PC-3 (cell line): ENCODE data around the gene RFPL4A. TPM values are rescaled to one million over a fixed set of nuclear protein-coding genes. Genes with fewer than 3 reads are reported as not detected.
A peak's percentile ranks its signal among the peaks of the same experiment; 100 is the strongest.
"Not testable (repeated sequence)": the region's sequence is repeated elsewhere in the genome, so short reads cannot be mapped to it uniquely, and the experiment has no call there.

Experiments
- ATAC-seq: fragments of 200-7000 bp; cut with Tn5 transposase; 2 replicates; pipeline ENCODE4 v1.9.1; 2020; ENCODE audit warnings: mild to moderate bottlenecking, moderate library complexity
- Bru-seq: library from RNA; stranded (reverse); fragments of 400-500 nt; gene quantifications from one replicate; lab custom pipeline; 2021; lab: Mats Ljungman, UMichigan
- BruChase-seq, 2 experiments: library from RNA; stranded (reverse); fragments of 400-500 nt; gene quantifications; one replicate each; lab custom pipeline; 2021; lab: Mats Ljungman, UMichigan
- BruUV-seq: library from RNA; stranded (reverse); fragments of 400-500 nt; replicated peaks from 2 replicates; lab custom pipeline; 2021; lab: Mats Ljungman, UMichigan
- CTCF ChIA-PET: fragments of 300-600 bp; sonication (Branson Sonifier 250); formaldehyde crosslinking; loops from one replicate; lab custom pipeline; 2022; ENCODE audit warnings: antibody characterized with exemption; lab: Charles Lee
- POLR2A ChIA-PET: fragments of 300-600 bp; sonication (Branson Sonifier 250); formaldehyde crosslinking; loops from one replicate; lab custom pipeline; 2022; ENCODE audit warnings: antibody characterized with exemption; ENCODE audit not compliant: unreplicated experiment; lab: Charles Lee
- DNase-seq: peaks from one replicate; pipeline ENCODE4 v3.0.0-alpha.2; 2015
- H2AFZ ChIP-seq: fragments of 300-600 bp; sonication (generic); 2 replicates; pipeline ENCODE4 v1.6.0; 2016; ENCODE audit warnings: antibody characterized with exemption, low read length
- H3F3A ChIP-seq: fragments of 300-600 bp; sonication (generic); one replicate; pipeline ENCODE4 v1.6.0; 2017; ENCODE audit warnings: antibody characterized with exemption, low read length, control low read depth, mild to moderate bottlenecking; ENCODE audit not compliant: unreplicated experiment
- H3K27ac ChIP-seq: fragments of 300-600 bp; sonication (generic); 2 replicates; pipeline ENCODE4 v1.5.1; 2016; ENCODE audit warnings: mild to moderate bottlenecking, low read length
- H3K27me3 ChIP-seq: fragments of 300-600 bp; sonication (generic); 2 replicates; pipeline ENCODE4 v1.6.1; 2016; ENCODE audit warnings: low read length, mixed read lengths
- H3K36me3 ChIP-seq: fragments of 300-600 bp; sonication (generic); 2 replicates; pipeline ENCODE4 v1.6.1; 2016; ENCODE audit warnings: low read depth, mixed run types, low read length, mixed read lengths
- H3K4me1 ChIP-seq: fragments of 300-600 bp; sonication (generic); 2 replicates; pipeline ENCODE4 v1.5.1; 2016; ENCODE audit warnings: low read length; ENCODE audit not compliant: insufficient read depth
- H3K4me2 ChIP-seq: fragments of 300-600 bp; sonication (generic); 2 replicates; pipeline ENCODE4 v1.6.0; 2016; ENCODE audit warnings: low read length
- H3K4me3 ChIP-seq: fragments of 300-600 bp; sonication (generic); 2 replicates; pipeline ENCODE4 v1.5.1; 2016; ENCODE audit warnings: mild to moderate bottlenecking, low read length, mixed read lengths
- H3K79me2 ChIP-seq: fragments of 300-600 bp; sonication (generic); 2 replicates; pipeline ENCODE4 v1.6.1; 2017; ENCODE audit warnings: low read length, mixed read lengths
- H3K9ac ChIP-seq: fragments of 300-600 bp; sonication (generic); 2 replicates; pipeline ENCODE4 v1.6.0; 2016; ENCODE audit warnings: mild to moderate bottlenecking, low read length
- H3K9me2 ChIP-seq: fragments of 300-600 bp; sonication (generic); replicated peaks from 2 replicates; pipeline ENCODE4 v1.6.1; 2016; ENCODE audit warnings: mixed run types, low read length, mixed read lengths
- H3K9me3 ChIP-seq: fragments of 300-600 bp; sonication (generic); 2 replicates; pipeline ENCODE4 v1.6.1; 2016; ENCODE audit warnings: low read length, mixed read lengths
- H4K20me1 ChIP-seq: fragments of 300-600 bp; sonication (generic); 2 replicates; pipeline ENCODE4 v1.6.1; 2016; ENCODE audit warnings: low read length, mixed read lengths
- CTCF ChIP-seq: fragments of 300-600 bp; sonication (generic); conservative IDR thresholded peaks from 2 replicates; pipeline ENCODE4 v1.5.1; 2017; ENCODE audit warnings: antibody characterized with exemption, low read depth, mild to moderate bottlenecking, low read length
- EZH2 ChIP-seq: fragments of 300-600 bp; sonication (generic); IDR thresholded peaks from one replicate; pipeline ENCODE4 v1.6.1; 2017; ENCODE audit warnings: antibody characterized with exemption, mild to moderate bottlenecking, low read length; ENCODE audit not compliant: unreplicated experiment
- EZH2phosphoT487 ChIP-seq: fragments of 300-600 bp; sonication (generic); IDR thresholded peaks from 2 replicates; pipeline ENCODE4 v1.6.1; 2018; ENCODE audit warnings: mild to moderate bottlenecking, antibody characterized with exemption, low read length, borderline replicate concordance
- intact Hi-C: fragments of 100-400 bp; cut with micrococcal nuclease; formaldehyde crosslinking; loops from 2 replicates; pipeline ENCODE4 v1.9.0; 2023
- long read RNA-seq: library from polyadenylated mRNA; unstranded; transcript quantifications from one replicate; pipeline ENCODE4 v2.0.0, GENCODE V29; 2021; ENCODE audit not compliant: unreplicated experiment
- total RNA-seq: library from RNA; depleted of rRNA; stranded (reverse); fragments of >200 nt; gene quantifications from 2 replicates; pipeline ENCODE4 v1.2.3, GENCODE V29; 2014; rRNA removed

The RFPL4A gene
- total RNA-seq (not detected in 2 replicates), Bru-seq, nascent RNA (not detected), BruChase-seq, experiment 1, labeled RNA remaining after a 6-hour chase (percentile 8 among the genes with signal in this experiment), BruChase-seq, experiment 2, labeled RNA remaining after a 2-hour chase (not detected)
- long read RNA-seq: 0 reads

DNA sequence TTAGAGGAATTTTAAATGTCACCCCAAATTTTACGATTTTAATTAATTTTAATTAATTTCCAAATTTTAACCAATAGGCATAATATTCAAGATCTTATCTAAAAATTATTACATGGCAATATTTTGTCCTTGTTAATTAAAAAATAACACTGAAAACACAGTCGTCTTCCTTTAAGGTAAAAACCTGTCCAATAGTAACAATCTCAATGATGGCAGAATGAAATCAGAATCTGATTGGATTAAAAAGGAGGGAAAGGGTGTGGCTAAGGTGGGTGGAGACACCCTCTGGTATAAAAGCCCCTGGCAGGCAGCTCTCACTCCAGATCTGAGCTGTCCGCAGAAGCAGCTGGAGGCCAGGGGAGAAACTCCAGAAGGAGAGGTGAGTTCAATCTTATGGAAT, at the start of gene RFPL4A:
RFPL4A (plus strand) TSS at position 301 of the 400 bp plus-strand sequence. CDS start 2,704 bp downstream, outside the sequence.
- H2AFZ ChIP-seq, H3K79me2 ChIP-seq, H3F3A ChIP-seq, H3K4me1 ChIP-seq, H3K9me2 ChIP-seq, H3K4me3 ChIP-seq, BruUV-seq, H3K27ac ChIP-seq, H3K36me3 ChIP-seq, H3K9ac ChIP-seq, H3K4me2 ChIP-seq, H4K20me1 ChIP-seq, ATAC-seq, CTCF ChIA-PET, POLR2A ChIA-PET, intact Hi-C loops, DNase-seq, H3K9me3 ChIP-seq: not testable (repeated sequence)
- peaks cover 55% of the 10 kb centered on the region for H3K27me3 ChIP-seq

GRCh38 chr19:55711719-55712118, 47.2 kb upstream of the RFPL4A start:
- TF ChIP-seq CTCF: no peak
- TF ChIP-seq EZH2phosphoT487: no peak
- no peak for TF ChIP-seq EZH2
- CTCF ChIA-PET: no interaction called here
- no TSS peak for BruUV-seq
- Histone ChIP-seq H3K27me3 (peaks cover 27% of the 10 kb centered on the region), H2AFZ (no peak overlapping the region), H3K79me2 (no peaks in the 10 kb centered on the region), H4K20me1 (no peaks in the 10 kb centered on the region), H3K4me2 (no peak overlapping the region), H3K4me3 (no peak overlapping the region), H3K9me3 (no peaks in the 10 kb centered on the region), H3K4me1 (no peaks in the 10 kb centered on the region), H3K36me3 (no peaks in the 10 kb centered on the region), H3K27ac (no peak overlapping the region), H3K9ac (no peak overlapping the region), H3K9me2 (no peaks in the 10 kb centered on the region), H3F3A (no peaks in the 10 kb centered on the region)
- POLR2A ChIA-PET: no interaction called here
- intact Hi-C loops: no loop called here
- DNase-seq (no peak), ATAC-seq (no peak)

GRCh38 chr19:55712804-55713631, 45.9 kb upstream of the RFPL4A start:
- ATAC-seq: no peak
- intact Hi-C loops: no loop called here
- peaks cover 40% of the 10 kb centered on the region for H3K27me3 ChIP-seq
- no peaks in the 10 kb centered on the region for H3K4me1 ChIP-seq
- TF ChIP-seq EZH2 (no peak), CTCF (no peak), EZH2phosphoT487 (no peak)
- H3K4me2 ChIP-seq: no peak overlapping the region
- BruUV-seq: no TSS peak
- H3K36me3 ChIP-seq: no peaks in the 10 kb centered on the region
- no peaks in the 10 kb centered on the region for H3K9me3 ChIP-seq
- POLR2A ChIA-PET: no interaction called here
- H2AFZ ChIP-seq: no peak overlapping the region
- no peaks in the 10 kb centered on the region for H3K79me2 ChIP-seq
- no peaks in the 10 kb centered on the region for H3K9me2 ChIP-seq
- no peaks in the 10 kb centered on the region for H3F3A ChIP-seq
- no peak overlapping the region for H3K4me3 ChIP-seq
- no peak overlapping the region for H3K27ac ChIP-seq
- no peak overlapping the region for H3K9ac ChIP-seq
- CTCF ChIA-PET: no interaction called here
- H4K20me1 ChIP-seq: no peaks in the 10 kb centered on the region
- DNase-seq: no peak
